Stimulated activated CD4-positive, alpha-beta T cell treated with anti-CD3 and anti-CD28 coated beads, Interleukin-15, amount 100 ng/mL, for 48 hours (primary cell): ENCODE measurements around the gene FAM156A.
"Not testable (repeated sequence)": the region's sequence is repeated elsewhere in the genome, so short reads cannot be mapped to it uniquely, and the experiment has no call there.

Experiments used
- DNase-seq, 2 donors: peaks; one replicate each; pipeline ENCODE4 v3.0.0-alpha.2; 2020; ENCODE audit warnings: low read depth in 2 of 2

The FAM156A gene

GRCh38 chrX:52958113-52958959 is at the start of gene FAM156A:
FAM156A (minus strand) TSS chrX:52958518; CDS start chrX:52948588, 9,930 bp downstream.
- not testable (repeated sequence) for DNase-seq

GRCh38 chrX:53005327-53005726 is 47.0 kb upstream of the FAM156A start:
- no peak for DNase-seq

GRCh38 chrX:53004811-53005210 is 46.5 kb upstream of the FAM156A start:
- no peak for DNase-seq

GRCh38 chrX:53004038-53004437 is 45.7 kb upstream of the FAM156A start:
- DNase-seq, result no peak

- no peak for DNase-seq
Measured at GRCh38 chrX:53003111-53003510, 44.8 kb upstream of the FAM156A start.

GRCh38 chrX:53001958-53002357 is 43.6 kb upstream of the FAM156A start:
- no peak for DNase-seq

- DNase-seq, result no peak
Measured at GRCh38 chrX:53000447-53001135, 42.3 kb upstream of the FAM156A start.

- no peak for DNase-seq
Measured at GRCh38 chrX:52995987-52996331, 37.6 kb upstream of the FAM156A start.

GRCh38 chrX:52995135-52995986 is 37.0 kb upstream of the FAM156A start:
- peak; percentile 86 to 87 for DNase-seq

- no peak for DNase-seq
Measured at GRCh38 chrX:52990848-52991247, 32.5 kb upstream of the FAM156A start.

- peak; percentile 27 to 59 for DNase-seq
Measured at GRCh38 chrX:52990011-52990631, 31.8 kb upstream of the FAM156A start.

GRCh38 chrX:52988985-52989917 is 30.9 kb upstream of the FAM156A start:
- DNase-seq, result peak in 1 of 2 donors; percentile 20

- no peak for DNase-seq
Measured at GRCh38 chrX:52983321-52984000, 25.1 kb upstream of the FAM156A start.

- DNase-seq, result no peak
Measured at GRCh38 chrX:52979993-52980392, 21.7 kb upstream of the FAM156A start.

- DNase-seq, result no peak
Measured at GRCh38 chrX:52979568-52979967, 21.2 kb upstream of the FAM156A start.

- DNase-seq, result no peak
Measured at GRCh38 chrX:52977953-52978352, 19.6 kb upstream of the FAM156A start.

- not testable (repeated sequence) for DNase-seq
Measured at GRCh38 chrX:52975576-52975975, 17.3 kb upstream of the FAM156A start.

- not testable (repeated sequence) for DNase-seq
Measured at GRCh38 chrX:52974336-52974992, 16.1 kb upstream of the FAM156A start.

- not testable (repeated sequence) for DNase-seq
Measured at GRCh38 chrX:52967922-52968321, 9.6 kb upstream of the FAM156A start.
